Measurements from ENCODE around the gene NELFA.

Gene NELFA

DNA sequence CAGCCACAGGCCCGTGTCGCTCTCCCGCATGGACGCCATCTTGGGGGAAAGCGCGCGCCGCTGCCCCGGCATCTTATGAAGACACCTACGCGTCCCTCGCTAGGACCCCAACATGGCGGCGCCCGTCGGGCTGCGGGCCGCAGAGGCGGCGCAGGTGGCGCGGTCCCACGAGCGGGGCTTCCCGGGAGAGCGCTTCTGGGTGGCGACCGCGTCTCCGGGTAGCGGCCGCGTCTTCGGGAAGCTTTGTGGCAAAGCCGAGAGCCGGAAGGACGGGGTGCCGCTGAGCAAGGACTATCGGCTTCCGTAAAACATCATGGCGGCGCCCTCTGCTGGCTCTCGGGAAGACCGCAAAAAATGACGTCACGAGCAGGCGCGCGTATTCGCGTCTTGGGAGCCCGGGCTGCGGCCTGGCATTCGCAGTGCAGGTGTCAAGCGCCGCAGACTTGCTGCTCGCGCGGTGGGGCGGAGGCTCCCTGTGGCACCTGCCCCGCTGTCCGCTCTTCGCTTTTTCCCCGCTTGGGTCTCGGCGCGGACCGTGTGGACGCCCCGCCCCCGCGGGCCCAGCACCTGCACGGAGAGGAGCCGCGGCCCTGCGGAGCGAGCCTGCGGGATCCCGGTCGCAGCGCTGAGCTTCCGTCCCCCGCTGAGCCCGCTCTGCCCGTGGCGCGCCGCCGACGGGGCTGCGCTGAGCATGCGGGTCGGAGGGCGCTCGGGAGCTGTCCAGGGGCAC, at the start of gene NELFA:
Gene NELFA, minus strand, starts transcription at position 54 of the 730 bp plus-strand sequence. Its CDS starts 15 bp downstream, at position 39.
- peak; percentile 100 for DNase-seq

DNA sequence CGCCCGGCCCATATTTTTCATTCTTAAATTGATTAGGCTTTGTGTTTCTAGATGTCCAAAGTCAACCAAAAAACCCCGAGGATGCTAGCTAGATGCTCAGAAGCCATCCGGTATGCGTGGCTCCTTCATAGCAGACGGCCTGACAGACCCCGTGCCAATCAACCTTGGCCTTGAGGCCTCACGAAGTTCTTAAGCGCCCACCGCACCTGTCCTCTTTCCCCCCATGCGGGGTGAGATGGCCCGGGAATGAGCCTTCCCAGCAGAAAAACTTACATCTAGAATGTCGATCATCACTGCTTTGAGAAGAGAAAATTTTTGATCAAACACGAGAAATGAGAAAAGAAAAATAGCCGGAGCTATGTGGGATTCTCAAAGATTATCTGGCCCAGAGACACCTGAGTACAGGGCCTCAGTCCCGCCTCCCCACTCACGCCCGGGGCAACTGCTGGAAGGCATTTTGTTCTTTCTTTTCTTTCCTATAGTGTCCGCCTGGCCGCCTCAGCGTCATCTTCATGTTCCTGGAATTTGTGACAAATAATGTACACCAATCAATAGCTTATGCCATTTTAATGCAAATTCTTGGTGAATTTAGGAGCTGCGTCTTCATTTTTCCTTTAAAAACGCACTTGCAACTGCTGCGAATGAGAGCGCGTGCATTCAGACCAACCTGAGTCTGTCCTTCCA, 48.8 kb upstream of the NELFA start:
- DNase-seq, result no peak

- DNase-seq, result no peak
These were observed 45.4 kb upstream of the NELFA start for GRCh38 chr4:2054217-2054616.

DNA sequence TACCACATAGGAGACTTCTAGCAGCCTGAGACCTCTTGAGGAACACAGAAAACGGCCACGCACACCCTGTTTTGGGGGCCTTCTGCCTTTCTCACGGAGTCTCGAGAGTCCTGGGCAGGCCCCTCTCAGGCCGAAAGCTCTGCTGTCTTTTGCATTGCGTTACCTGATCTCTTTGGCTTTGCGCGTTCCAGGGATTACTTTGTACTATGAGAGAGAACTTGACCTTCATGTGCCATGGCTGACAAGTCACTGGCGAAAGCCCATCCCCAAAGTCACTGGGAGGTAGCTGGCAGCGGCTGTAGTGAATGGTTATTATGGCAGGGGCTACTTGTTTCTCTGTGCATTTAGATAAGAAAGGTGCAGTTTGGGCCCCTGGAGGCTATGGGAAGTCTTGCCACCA, 42.3 kb upstream of the NELFA start:
- DNase-seq, result no peak

GRCh38 chr4:2049811-2050210, 41.0 kb upstream of the NELFA start:
- DNase-seq, result no peak

DNA sequence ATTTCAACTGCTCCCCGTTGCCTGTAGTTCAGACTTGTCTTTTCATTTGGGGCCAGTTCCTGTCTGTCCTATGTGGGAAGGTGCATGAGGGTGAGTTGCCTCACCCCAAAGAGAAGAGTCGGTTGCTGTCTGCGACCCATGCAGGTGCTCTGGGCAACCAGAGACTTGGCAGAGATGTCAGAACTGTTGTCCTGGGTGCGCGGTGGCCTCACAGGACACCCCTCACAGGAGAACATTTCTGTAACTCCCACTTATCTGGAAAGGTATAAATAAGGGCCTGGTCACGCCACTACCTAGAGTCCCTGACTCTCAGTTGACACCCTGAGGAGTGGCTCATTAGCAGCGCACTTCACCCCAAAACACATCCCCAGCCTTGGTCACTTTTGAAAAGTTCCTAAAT, 40.6 kb upstream of the NELFA start:
- DNase-seq, result no peak

GRCh38 chr4:2048831-2049230, 40.1 kb upstream of the NELFA start:
- no peak for DNase-seq

DNA sequence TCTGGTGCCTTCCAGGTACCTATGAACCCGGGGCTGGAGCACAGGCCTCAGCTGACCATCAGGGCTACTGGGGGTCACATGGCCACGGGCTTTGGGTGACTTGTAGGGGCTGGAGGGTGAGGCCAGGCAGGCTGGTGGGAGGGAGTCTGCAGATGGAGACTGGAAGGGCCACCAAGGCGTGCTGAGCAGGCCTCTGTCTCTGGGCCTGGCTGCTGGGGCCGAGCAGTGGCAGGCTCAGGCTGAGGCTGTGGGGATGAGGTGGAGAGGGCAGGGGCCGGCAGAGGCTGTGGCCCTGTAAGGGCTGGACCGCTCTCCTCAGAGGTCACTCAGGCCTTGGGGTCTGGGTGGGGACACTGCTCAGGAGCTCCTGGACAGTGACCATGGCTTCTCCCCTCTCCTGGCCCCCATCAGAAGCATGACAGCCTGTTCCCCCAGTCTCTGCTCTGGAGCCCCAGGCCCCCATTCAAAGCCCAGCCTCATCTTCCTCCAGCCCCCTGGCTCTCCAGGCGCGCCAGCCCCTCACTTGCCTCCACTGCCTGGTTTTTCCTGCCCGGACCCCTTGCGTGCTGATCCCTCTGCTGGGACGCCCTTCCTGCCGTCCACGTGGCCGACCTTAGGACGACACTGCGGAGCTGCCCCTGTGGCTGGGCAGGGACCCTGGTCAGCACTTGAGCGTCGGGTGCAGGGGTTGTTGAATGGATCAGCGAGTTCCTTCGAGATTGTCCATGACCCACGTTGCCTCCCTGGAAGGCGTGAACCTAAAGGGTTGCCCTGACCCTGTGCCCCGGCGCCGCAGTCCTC, 39.2 kb upstream of the NELFA start:
- DNase-seq, result no peak

DNA sequence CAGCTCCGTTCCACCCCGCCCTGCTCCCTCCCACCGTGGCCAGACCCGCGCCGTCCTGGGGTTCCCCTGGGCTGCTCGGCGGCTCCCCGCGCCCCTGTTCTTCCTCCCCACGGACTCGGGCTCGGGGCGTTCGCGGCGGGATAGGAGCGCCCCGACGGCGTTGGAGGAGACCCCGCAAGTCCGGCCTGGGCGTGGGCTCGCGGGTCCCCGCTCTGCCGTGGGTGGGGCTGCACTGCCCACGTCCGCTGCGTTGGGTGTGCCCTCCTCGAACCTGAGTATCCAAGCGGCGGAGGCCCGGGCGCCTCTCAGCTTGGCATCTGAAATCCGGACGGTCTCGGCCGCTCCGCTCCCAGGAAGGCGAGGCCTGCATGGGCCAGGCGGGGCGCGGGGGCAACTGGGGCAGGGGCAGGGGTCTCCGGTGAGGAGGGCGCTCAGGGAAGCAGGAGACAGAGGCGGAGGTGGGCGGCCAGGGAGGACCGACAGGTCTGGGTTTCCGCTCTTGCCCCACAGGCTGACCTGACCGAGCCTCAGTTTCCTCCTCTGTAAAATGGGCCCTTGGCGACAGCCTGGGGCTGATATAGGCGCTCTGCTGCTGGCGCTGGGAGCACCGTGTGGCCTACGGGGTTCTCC, 38.4 kb upstream of the NELFA start:
- no peak for DNase-seq

DNA sequence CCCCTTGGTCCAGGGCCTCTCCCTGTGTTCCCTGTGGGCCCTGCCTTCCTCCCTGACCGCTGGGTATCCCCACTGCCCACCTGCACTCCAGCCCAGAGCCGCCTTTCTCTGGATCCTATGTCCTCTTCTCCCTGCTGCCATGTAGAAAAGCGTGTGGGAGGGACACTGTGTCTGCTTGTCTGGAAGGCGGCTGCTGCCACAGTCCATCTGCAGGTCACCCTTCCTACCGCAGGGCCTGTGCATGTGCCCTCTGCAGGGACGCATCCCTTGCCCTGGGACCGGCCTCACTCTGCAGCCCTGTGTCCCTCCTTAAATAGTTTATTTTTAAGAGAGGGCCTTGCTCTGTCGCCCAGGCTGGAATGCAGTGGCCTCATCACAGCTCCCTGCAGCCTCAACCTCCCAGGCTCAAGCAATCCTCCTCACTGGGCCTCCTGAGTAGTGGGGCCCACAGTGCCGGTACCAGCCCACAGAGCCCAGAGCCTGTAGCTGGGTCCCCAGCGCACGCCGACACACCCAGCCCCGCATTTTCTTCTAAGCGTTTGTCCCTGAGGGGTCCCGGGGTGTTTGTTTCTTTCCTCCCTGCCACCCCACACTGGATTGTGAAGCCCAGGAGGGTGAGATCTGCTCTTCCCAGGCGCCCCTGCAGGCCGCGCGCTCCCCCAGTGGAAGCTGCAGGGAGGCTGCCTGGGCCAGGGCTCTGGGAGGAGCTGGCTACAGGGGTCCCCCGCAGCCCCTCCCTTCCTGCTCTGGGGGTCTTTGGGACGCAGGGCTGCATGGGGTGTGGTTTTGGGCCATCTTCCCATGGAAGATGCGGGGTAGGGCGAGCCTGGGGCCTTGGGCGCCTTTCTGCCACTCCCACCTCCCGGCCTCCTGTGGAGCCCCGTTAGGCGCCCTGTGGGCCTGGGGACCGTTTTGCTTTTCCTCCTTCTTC, 37.5 kb upstream of the NELFA start:
- DNase-seq, result peak; percentile 58

GRCh38 chr4:2045518-2045951, 36.8 kb upstream of the NELFA start:
- DNase-seq, result peak; percentile 58

- DNase-seq, result no peak
These were observed 36.1 kb upstream of the NELFA start for GRCh38 chr4:2044542-2045517.

- no peak for DNase-seq
These were observed 35.3 kb upstream of the NELFA start for GRCh38 chr4:2044119-2044485.

DNA sequence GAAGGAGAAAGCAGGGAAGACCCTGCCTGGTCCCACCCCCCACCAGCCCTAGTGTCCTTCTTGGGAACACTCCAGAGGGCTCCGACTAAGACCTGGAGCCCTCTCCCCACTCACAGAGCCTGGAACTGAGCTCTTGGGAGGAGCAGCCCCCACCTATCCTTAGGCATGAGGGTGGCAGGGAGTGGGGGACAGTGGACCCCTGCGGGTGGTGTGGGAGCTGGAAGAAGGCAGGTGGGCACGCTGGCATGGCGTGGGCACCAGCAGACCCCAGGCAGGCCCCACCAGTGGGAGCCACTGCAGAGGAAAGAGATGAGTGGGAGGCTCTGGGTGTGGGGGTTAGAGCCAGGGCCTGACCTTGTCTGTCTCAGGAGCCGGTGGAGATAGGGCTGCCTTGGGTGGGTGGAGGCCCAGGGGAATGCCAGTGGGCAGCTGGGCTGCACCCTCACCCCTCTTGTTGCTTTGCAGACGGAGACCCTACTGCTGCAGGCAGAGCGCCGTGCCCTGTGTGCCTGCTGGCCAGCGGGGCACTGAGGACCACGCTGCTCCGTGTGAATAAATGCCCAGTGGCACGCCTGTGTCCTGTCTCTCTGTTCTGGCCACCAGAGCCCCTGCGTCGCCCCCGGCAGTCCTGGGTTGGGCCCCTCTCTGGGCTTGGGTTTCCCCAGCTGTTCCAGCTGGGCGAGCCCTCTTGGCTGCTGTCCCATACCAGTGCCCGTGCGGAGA, 34.8 kb upstream of the NELFA start:
- no peak for DNase-seq

DNA sequence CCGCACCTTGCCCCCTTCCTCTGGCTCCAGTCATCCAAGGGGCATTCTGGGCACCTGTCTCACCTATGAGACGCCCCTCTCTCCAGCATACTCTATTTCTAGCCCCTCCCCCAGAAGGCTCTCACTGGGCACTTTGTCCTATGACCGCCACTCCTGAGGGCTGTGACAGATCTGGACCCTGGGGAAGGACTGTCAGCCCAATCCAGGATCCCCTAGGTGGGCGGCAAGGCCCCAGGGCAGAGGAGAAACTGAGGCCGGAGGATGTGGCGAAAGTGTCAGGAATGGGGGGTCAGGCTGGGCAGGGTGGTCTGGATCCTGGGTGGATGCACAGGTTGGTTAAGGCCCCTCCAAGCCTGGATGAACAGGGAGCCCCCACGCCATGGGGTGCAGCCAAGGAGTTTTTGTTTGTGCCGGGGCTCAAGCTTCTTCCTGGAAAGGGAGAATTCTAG, 34.2 kb upstream of the NELFA start:
- no peak for DNase-seq

DNA sequence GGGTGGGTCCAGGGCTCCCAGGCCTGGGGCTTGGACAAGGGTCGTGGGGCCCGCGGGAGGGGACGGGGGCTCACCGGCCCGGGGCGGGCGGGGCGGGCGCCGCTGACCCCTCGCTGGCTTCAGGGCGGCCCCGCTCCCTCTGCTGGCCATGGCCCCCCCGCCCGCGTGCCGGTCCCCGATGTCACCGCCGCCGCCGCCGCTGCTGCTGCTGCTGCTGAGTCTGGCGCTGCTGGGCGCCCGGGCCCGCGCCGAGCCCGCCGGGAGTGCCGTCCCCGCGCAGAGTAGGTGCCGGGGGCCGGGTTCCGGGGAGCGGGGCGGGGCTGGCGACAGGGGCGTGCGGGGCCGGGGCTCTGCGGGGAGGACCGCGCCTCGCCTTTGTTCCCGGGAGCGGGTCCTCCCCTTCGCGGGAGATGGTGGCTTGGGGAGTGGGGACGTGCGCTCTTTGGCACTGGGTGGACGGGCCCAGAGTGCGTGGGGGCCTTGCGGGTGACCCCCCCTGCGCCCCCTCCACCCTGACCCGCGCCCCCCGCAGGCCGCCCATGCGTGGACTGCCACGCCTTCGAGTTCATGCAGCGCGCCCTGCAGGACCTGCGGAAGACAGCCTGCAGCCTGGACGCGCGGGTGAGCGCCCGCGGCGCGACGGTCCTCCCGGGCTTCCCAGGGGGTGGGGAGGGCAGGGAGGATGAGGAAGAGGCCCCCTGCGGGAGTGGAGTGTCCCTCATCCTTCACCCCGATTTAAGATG, 33.6 kb upstream of the NELFA start:
- peak; percentile 77 for DNase-seq

DNA sequence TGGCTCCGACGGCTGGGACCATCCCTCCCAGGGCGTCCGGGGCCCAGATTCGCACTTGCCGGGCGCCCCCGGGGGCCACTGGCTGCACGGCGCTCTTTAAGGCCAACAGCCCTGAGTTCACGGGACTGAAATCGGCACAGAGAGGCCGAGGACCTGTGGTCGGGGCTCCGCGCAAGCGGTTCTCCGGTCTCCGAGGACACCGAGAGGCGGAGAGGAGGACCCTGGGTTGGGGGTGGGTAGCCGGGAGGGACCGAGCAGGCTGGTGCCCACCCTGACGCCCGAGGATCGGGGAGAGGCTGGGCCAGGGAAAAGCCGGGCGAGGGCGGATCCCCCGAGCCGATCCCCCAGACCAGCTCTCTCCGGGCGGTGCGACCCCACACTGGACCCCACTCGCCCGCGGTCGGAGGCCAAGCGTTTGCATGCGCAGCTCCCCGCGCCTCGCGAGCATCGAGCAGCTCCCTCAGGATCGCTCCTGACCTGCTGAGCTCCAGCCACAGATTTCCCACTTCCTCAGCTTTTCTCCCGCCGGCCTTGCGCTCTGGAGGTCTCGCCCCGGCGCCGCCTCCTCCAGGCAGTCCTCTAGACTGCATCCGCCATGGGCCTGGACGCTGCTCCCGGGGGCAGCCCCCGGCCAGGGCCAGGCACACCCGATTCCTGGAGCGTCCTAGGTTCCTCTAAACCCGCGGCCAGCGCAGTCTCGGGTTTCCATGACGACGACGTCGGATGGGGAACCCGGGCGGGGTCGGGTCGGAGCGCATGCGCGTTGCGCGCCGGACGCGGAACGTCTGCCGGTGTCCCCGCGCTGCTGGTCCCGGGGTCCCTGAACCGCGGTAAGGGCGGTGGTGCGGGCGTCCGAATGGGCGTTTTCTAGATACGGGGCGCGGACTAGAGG, 32.7 kb upstream of the NELFA start:
- peak; percentile 95 for DNase-seq
